SK-N-SH (cell line): ENCODE data around the gene NOL6. TPM values are rescaled to one million over a fixed set of nuclear protein-coding genes. Genes with fewer than 3 reads are reported as not detected.

Experiments
- CTCF ChIA-PET: fragments of 300-600, 350-600 bp; formaldehyde crosslinking; extraction: SDS; loops from one replicate; lab custom pipeline; 2021; lab: Yijun Ruan, JAX
- POLR2A ChIA-PET: fragments of 350-600 bp; sonication (Branson Sonifier 250); formaldehyde crosslinking; extraction: SDS; loops from one replicate; lab custom pipeline; 2020; ENCODE audit warnings: antibody characterized with exemption, inconsistent platforms; lab: Yijun Ruan, JAX
- DNase-seq: peaks from one replicate; pipeline ENCODE4 v3.0.0; 2012
- H2AFZ ChIP-seq: fragments of 200-600 bp; sonication (generic); 2 replicates; pipeline ENCODE4 v1.8.1; 2016; ENCODE audit warnings: antibody characterized with exemption, mild to moderate bottlenecking, low read depth
- H3F3A ChIP-seq: fragments of 200-600 bp; sonication (generic); replicated peaks from 2 replicates; pipeline ENCODE3; 2016; ENCODE audit warnings: antibody characterized with exemption, mild to moderate bottlenecking; ENCODE audit not compliant: insufficient read depth
- H3K27ac ChIP-seq, 2 experiments: fragments of 200-500 bp in 1 of 2; fragments of 200-600 bp in 1 of 2; sonication (Bioruptor generic) in 1 of 2; sonication (generic), shearing (Covaris generic) in 1 of 2; 2 replicates each; pipeline versions ENCODE4 v1.5.1 to v1.6.1; 2014 to 2016; ENCODE audit warnings: low read depth in 2 of 2, inconsistent platforms in 1 of 2, low read length in 1 of 2, mild to moderate bottlenecking in 1 of 2, mixed read lengths in 1 of 2
- H3K27me3 ChIP-seq: fragments of 200-600 bp; sonication (generic), shearing (Covaris generic); 2 replicates; pipeline ENCODE4 v1.6.1; 2016; ENCODE audit warnings: mixed run types; ENCODE audit not compliant: insufficient read depth
- H3K36me3 ChIP-seq, 2 experiments: fragments of 200-500 bp in 1 of 2; fragments of 200-600 bp in 1 of 2; sonication (Bioruptor generic) in 1 of 2; sonication (generic) in 1 of 2; replicated peaks in 1 of 2; 2 replicates each; pipeline versions ENCODE3 to v1.5.1; 2014 to 2016; ENCODE audit warnings: low read length in 1 of 2, mild to moderate bottlenecking in 1 of 2; ENCODE audit not compliant: insufficient read depth in 2 of 2, control insufficient read depth in 1 of 2
- H3K4me1 ChIP-seq, 2 experiments: fragments of 200-500 bp in 1 of 2; fragments of 200-600 bp in 1 of 2; sonication (Bioruptor generic) in 1 of 2; sonication (generic), shearing (Covaris generic) in 1 of 2; 2 replicates each; pipeline versions ENCODE4 v1.5.1 to v1.6.1; 2014 to 2016; ENCODE audit warnings: low read depth in 1 of 2, low read length in 1 of 2, mixed run types in 1 of 2; ENCODE audit not compliant: insufficient read depth in 2 of 2, control insufficient read depth in 1 of 2
- H3K4me2 ChIP-seq: fragments of 200-600 bp; sonication (generic), shearing (Covaris generic); 2 replicates; pipeline ENCODE4 v1.6.1; 2017; ENCODE audit warnings: mixed run types
- H3K4me3 ChIP-seq, 2 experiments: fragments of 200-500 bp in 1 of 2; fragments of 200-600 bp in 1 of 2; sonication (Bioruptor generic) in 1 of 2; sonication (generic), shearing (Covaris generic) in 1 of 2; 2 replicates each; pipeline versions ENCODE4 v1.5.1 to v1.8.1; 2014 to 2016; ENCODE audit warnings: low read depth in 2 of 2, inconsistent platforms in 1 of 2, low read length in 1 of 2, mild to moderate bottlenecking in 1 of 2, mixed read lengths in 1 of 2, moderate library complexity in 1 of 2
- H3K79me2 ChIP-seq: fragments of 200-600 bp; sonication (generic); 2 replicates; pipeline ENCODE4 v1.8.1; 2017; ENCODE audit warnings: mild to moderate bottlenecking; ENCODE audit not compliant: insufficient read depth
- H3K9ac ChIP-seq: fragments of 200-600 bp; sonication (generic); 2 replicates; pipeline ENCODE4 v1.6.1; 2017; ENCODE audit warnings: mixed run types
- H3K9me2 ChIP-seq: fragments of 200-600 bp; sonication (generic); 2 replicates; pipeline ENCODE4 v1.6.1; 2017; ENCODE audit warnings: mixed run types
- H3K9me3 ChIP-seq: fragments of 200-600 bp; sonication (generic); 2 replicates; pipeline ENCODE4 v1.6.1; 2017; ENCODE audit warnings: mixed run types, mild to moderate bottlenecking, moderate library complexity
- H4K20me1 ChIP-seq: fragments of 200-600 bp; sonication (generic); 2 replicates; pipeline ENCODE4 v1.6.1; 2017; ENCODE audit warnings: mild to moderate bottlenecking, mixed run types; ENCODE audit not compliant: insufficient read depth
- CTCF ChIP-seq: fragments of 200-600 bp; sonication (generic); IDR thresholded peaks from 2 replicates; pipeline ENCODE4 v1.6.1; 2017; ENCODE audit warnings: antibody characterized with exemption, mild to moderate bottlenecking, moderate library complexity
- FOSL2 ChIP-seq: IDR thresholded peaks from 2 replicates; pipeline ENCODE4 v1.4.0; 2012; ENCODE audit warnings: low read depth, mild to moderate bottlenecking, moderate library complexity, borderline replicate concordance
- FOXJ3 ChIP-seq: sonication (generic); formaldehyde crosslinking; IDR thresholded peaks from 2 replicates; pipeline ENCODE4 v1.5.1; 2020; ENCODE audit warnings: mild to moderate bottlenecking, missing genetic modification reagents
- FOXM1 ChIP-seq: IDR thresholded peaks from 2 replicates; pipeline ENCODE4 v1.4.0; 2012; ENCODE audit warnings: low read depth, mild to moderate bottlenecking
- JUND ChIP-seq: IDR thresholded peaks from 2 replicates; pipeline ENCODE4 v1.4.0; 2012
- MAX ChIP-seq: IDR thresholded peaks from 2 replicates; pipeline ENCODE4 v1.4.0; 2012; ENCODE audit warnings: low read depth
- MEF2A ChIP-seq: IDR thresholded peaks from 2 replicates; pipeline ENCODE4 v1.4.0; 2012; ENCODE audit warnings: low read depth, borderline replicate concordance
- NRF1 ChIP-seq: IDR thresholded peaks from 2 replicates; pipeline ENCODE4 v1.6.1; 2012; ENCODE audit warnings: low read depth, mild to moderate bottlenecking, low read length
- PBX3 ChIP-seq: IDR thresholded peaks from 2 replicates; pipeline ENCODE4; 2012
- RAD21 ChIP-seq: IDR thresholded peaks from 2 replicates; pipeline ENCODE4 v1.6.1; 2012; ENCODE audit warnings: mild to moderate bottlenecking, low read length
- RCOR1 ChIP-seq: fragments of 150-350 bp; IDR thresholded peaks from 2 replicates; pipeline ENCODE4 v1.6.1; 2017; ENCODE audit warnings: antibody characterized with exemption, low read length
- RFX5 ChIP-seq: IDR thresholded peaks from 2 replicates; pipeline ENCODE4 v1.6.1; 2012; ENCODE audit warnings: mild to moderate bottlenecking, improper control_type of control experiment, low read length
- TEAD4 ChIP-seq: IDR thresholded peaks from 2 replicates; pipeline ENCODE4 v1.4.0; 2012; ENCODE audit warnings: mild to moderate bottlenecking, borderline replicate concordance; ENCODE audit not compliant: insufficient read depth
- USF2 ChIP-seq: fragments of 150-350 bp; IDR thresholded peaks from 2 replicates; pipeline ENCODE4 v1.6.1; 2017; ENCODE audit warnings: antibody characterized with exemption, low read length, low read depth, borderline replicate concordance
- ZBTB33 ChIP-seq: IDR thresholded peaks from 2 replicates; pipeline ENCODE4 v1.4.0; 2012; ENCODE audit warnings: low read depth, borderline replicate concordance
- WGBS: methylation state at CpG from one replicate; pipeline ENCODE4 v1.1.6; 2017; ENCODE audit warnings: low lambda C conversion rate; 5-methylcytosine and 5-hydroxymethylcytosine counted together
- polyA plus RNA-seq, 3 experiments: library from polyadenylated mRNA; depleted of rRNA; stranded (reverse); fragments of >200 nt; gene quantifications; 2 replicates each; pipeline ENCODE4 v1.2.3, GENCODE V29; 2012

The NOL6 gene
- polyA plus RNA-seq, 1 of the 3 experiments (the other 2 are of a cell fraction), result 52.2 TPM

GRCh38 chr9:33465096-33465495 lies 8.6 kb downstream of the NOL6 start:
- CTCF ChIA-PET, result interaction anchor here (1.4 to 7.9 kb wide), 6 partner anchors 13 to 159 kb away, joined by 3 to 135 read pairs (median 47); partner anchors contain the start of genes AQP3 and AQP7
- H3K4me3 ChIP-seq, result no peak overlapping the region
- H3K4me1 ChIP-seq, result no peaks in the 10 kb centered on the region; a peak in 1 of 4 replicates
- H3K27me3 ChIP-seq, result no peaks in the 10 kb centered on the region
- TF ChIP-seq MAX (no peak), MEF2A (no peak), USF2 (no peak), RAD21 (no peak), JUND (no peak), FOSL2 (no peak), ZBTB33 (no peak), CTCF (no peak)
- TF ChIP-seq, all 33 proteins: peak for 0
- H3F3A ChIP-seq, result no peaks in the 10 kb centered on the region
- no peaks in the 10 kb centered on the region for H3K9me3 ChIP-seq
- WGBS, result 96% methylated on average over 4 of the region's 9 CpGs
- H3K4me2 ChIP-seq, result no peak overlapping the region
- H3K79me2 ChIP-seq, result 0 out of 2 replicates have a peak, but pooled peaks cover 5% of the 10 kb centered on the region
- H2AFZ ChIP-seq, result no peak overlapping the region
- no peak overlapping the region for H3K9ac ChIP-seq
- DNase-seq, result peak; percentile 4
- H3K36me3 ChIP-seq, result peaks cover 47 to 96% of the 10 kb centered on the region in 2 experiments
- H4K20me1 ChIP-seq, result 0 out of 2 replicates have a peak, but pooled peaks cover 4% of the 10 kb centered on the region
- no peaks in the 10 kb centered on the region for H3K9me2 ChIP-seq
- H3K27ac ChIP-seq, result no peak overlapping the region
- POLR2A ChIA-PET, result interaction anchor here (0.8 kb wide), 1 partner anchor 8 kb away, joined by 3 read pairs; the partner anchor contains the start of gene NOL6

- Histone ChIP-seq H3K9ac (no peak overlapping the region), H3K36me3 (peaks cover 38 to 86% of the 10 kb centered on the region in 2 experiments), H3K9me3 (no peaks in the 10 kb centered on the region), H3F3A (no peaks in the 10 kb centered on the region), H3K4me2 (no peak overlapping the region), H2AFZ (no peak overlapping the region), H3K27me3 (no peaks in the 10 kb centered on the region), H4K20me1 (0 out of 2 replicates have a peak, but pooled peaks cover 4% of the 10 kb centered on the region), H3K4me1 (no peaks in the 10 kb centered on the region; a peak in 1 of 4 replicates), H3K9me2 (no peaks in the 10 kb centered on the region), H3K4me3 (no peak overlapping the region), H3K27ac (no peak overlapping the region), H3K79me2 (0 out of 2 replicates have a peak, but pooled peaks cover 5% of the 10 kb centered on the region)
- ChIA-PET POLR2A (interaction anchor here (0.8 to 1.2 kb wide), 2 partner anchors 8 to 9 kb away, joined by 3 read pairs; partner anchors contain the start of gene NOL6), CTCF (interaction anchor here (1.4 to 7.9 kb wide), 6 partner anchors 8 to 160 kb away, joined by 3 to 135 read pairs (median 44); partner anchors contain the start of genes AQP3 and AQP7)
- peak; percentile 7 for DNase-seq
- 98% methylated on average over 12 of the region's 14 CpGs for WGBS
- no peak for TF ChIP-seq ZBTB33
- no peak for TF ChIP-seq USF2
- TF ChIP-seq FOXM1, result no peak
- TF ChIP-seq FOXJ3 (CRISPR knock-in tag), result no peak
- no peak for TF ChIP-seq RFX5
- no peak for TF ChIP-seq RCOR1
- TF ChIP-seq TEAD4, result no peak
- TF ChIP-seq NRF1, result no peak
- no peak for TF ChIP-seq PBX3
Observed at GRCh38 chr9:33464045-33464636, 9.6 kb downstream of the NOL6 start.
